GM03348 (cell line): ENCODE results near the gene RASSF5.
A peak's percentile ranks its signal among the peaks of the same experiment; 100 is the strongest.

ENCODE experiments used
- DNase-seq: peaks from one replicate; pipeline ENCODE4 v3.0.0; 2012; ENCODE audit warnings: low spot score

RASSF5 gene

GRCh38 chr1:206507284-206508129, at the start of gene RASSF5:
Gene RASSF5, plus strand, starts transcription at chr1:206507531. Its CDS starts 72 bp downstream, at chr1:206507603.
- DNase-seq, result peak; percentile 84

- DNase-seq, result no peak
These were observed 47.6 kb upstream of the RASSF5 start for GRCh38 chr1:206459703-206460102.

GRCh38 chr1:206460836-206461426, 46.4 kb upstream of the RASSF5 start:
- no peak for DNase-seq

GRCh38 chr1:206461602-206462455, 45.5 kb upstream of the RASSF5 start:
- DNase-seq, result peak; percentile 82

GRCh38 chr1:206463137-206463536, 44.2 kb upstream of the RASSF5 start:
- no peak for DNase-seq

- no peak for DNase-seq
These were observed 43.4 kb upstream of the RASSF5 start for GRCh38 chr1:206463911-206464310.

- DNase-seq, result peak; percentile 89
These were observed 42.8 kb upstream of the RASSF5 start for GRCh38 chr1:206464456-206464964.

- DNase-seq, result no peak
These were observed 41.4 kb upstream of the RASSF5 start for GRCh38 chr1:206465951-206466350.

GRCh38 chr1:206466840-206467649, 40.3 kb upstream of the RASSF5 start:
- DNase-seq, result no peak

GRCh38 chr1:206467915-206468314, 39.4 kb upstream of the RASSF5 start:
- DNase-seq, result no peak

- no peak for DNase-seq
These were observed 38.8 kb upstream of the RASSF5 start for GRCh38 chr1:206468571-206468970.

- no peak for DNase-seq
These were observed 37.9 kb upstream of the RASSF5 start for GRCh38 chr1:206469411-206469932.

GRCh38 chr1:206469933-206470691, 37.2 kb upstream of the RASSF5 start, which contains the start of gene IKBKE:
Gene IKBKE, plus strand, starts transcription at chr1:206470476. Its CDS starts 2,752 bp downstream, at chr1:206473228.
- peak; percentile 83 for DNase-seq

- DNase-seq, result peak; percentile 79
These were observed 36.5 kb upstream of the RASSF5 start for GRCh38 chr1:206470692-206471414.

GRCh38 chr1:206471415-206471801, 35.9 kb upstream of the RASSF5 start:
- DNase-seq, result no peak

- no peak for DNase-seq
These were observed 35.3 kb upstream of the RASSF5 start for GRCh38 chr1:206472024-206472423.

GRCh38 chr1:206472454-206472853, 34.9 kb upstream of the RASSF5 start:
- DNase-seq, result peak; percentile 88

GRCh38 chr1:206472886-206473285, 34.4 kb upstream of the RASSF5 start:
- no peak for DNase-seq

GRCh38 chr1:206476058-206476457, 31.3 kb upstream of the RASSF5 start:
- DNase-seq, result no peak

GRCh38 chr1:206476591-206476990, 30.7 kb upstream of the RASSF5 start:
- DNase-seq, result no peak
